Mesendoderm (in vitro differentiated cells): ENCODE results near the gene SCIN.
"Not testable (repeated sequence)": the region's sequence is repeated elsewhere in the genome, so short reads cannot be mapped to it uniquely, and the experiment has no call there.

Experiments used
- DNase-seq: peaks from one replicate; pipeline ENCODE4 v3.0.0; 2013
- H2AK5ac ChIP-seq: 2 replicates; pipeline ENCODE4 v1.6.1; 2013; ENCODE audit warnings: low read length, inconsistent platforms
- H2BK120ac ChIP-seq: 2 replicates; pipeline ENCODE4 v1.6.1; 2013; ENCODE audit warnings: low read depth, mild to moderate bottlenecking, low read length, moderate library complexity, mixed read lengths
- H2BK15ac ChIP-seq: replicated peaks from 2 replicates; pipeline ENCODE4 v1.6.1; 2013; ENCODE audit warnings: low read depth, mild to moderate bottlenecking, moderate library complexity
- H2BK5ac ChIP-seq: 2 replicates; pipeline ENCODE4 v1.6.1; 2013; ENCODE audit warnings: low read length, inconsistent platforms
- H3K18ac ChIP-seq: 2 replicates; pipeline ENCODE4 v1.6.1; 2013; ENCODE audit warnings: mild to moderate bottlenecking, low read length, mixed read lengths
- H3K23ac ChIP-seq: one replicate; pipeline ENCODE4 v1.6.1; 2013; ENCODE audit warnings: low read length
- H3K27ac ChIP-seq: 2 replicates; pipeline ENCODE4 v1.5.1; 2013; ENCODE audit warnings: low read depth, mild to moderate bottlenecking, inconsistent platforms, low read length, moderate library complexity
- H3K27me3 ChIP-seq: 2 replicates; pipeline ENCODE4 v1.6.1; 2013; ENCODE audit warnings: low read length, control low read depth, mild to moderate bottlenecking, inconsistent platforms; ENCODE audit not compliant: insufficient read depth, poor library complexity
- H3K36me3 ChIP-seq: 2 replicates; pipeline ENCODE4 v1.6.1; 2013; ENCODE audit warnings: low read length, inconsistent platforms; ENCODE audit not compliant: control insufficient read depth, insufficient read depth
- H3K4ac ChIP-seq: one replicate; pipeline ENCODE4 v1.6.1; 2013; ENCODE audit warnings: low read depth, mild to moderate bottlenecking, low read length, moderate library complexity
- H3K4me1 ChIP-seq: 2 replicates; pipeline ENCODE4 v1.6.1; 2013; ENCODE audit warnings: low read depth, low read length, inconsistent platforms; ENCODE audit not compliant: control insufficient read depth
- H3K4me2 ChIP-seq: 2 replicates; pipeline ENCODE4 v1.6.1; 2013; ENCODE audit warnings: low read length
- H3K4me3 ChIP-seq: 2 replicates; pipeline ENCODE4 v1.5.1; 2013; ENCODE audit warnings: mild to moderate bottlenecking, low read length
- H3K56ac ChIP-seq: one replicate; pipeline ENCODE4 v1.6.1; 2013; ENCODE audit warnings: low read length
- H3K79me1 ChIP-seq: 2 replicates; pipeline ENCODE4 v1.6.1; 2013; ENCODE audit warnings: low read length, inconsistent platforms
- H3K79me2 ChIP-seq: 2 replicates; pipeline ENCODE4 v1.6.1; 2013; ENCODE audit warnings: mild to moderate bottlenecking, low read length; ENCODE audit not compliant: control insufficient read depth, insufficient read depth
- H3K9ac ChIP-seq: 2 replicates; pipeline ENCODE4 v1.6.1; 2013; ENCODE audit warnings: low read length, inconsistent platforms
- H4K5ac ChIP-seq: one replicate; pipeline ENCODE4 v1.6.1; 2013; ENCODE audit warnings: low read length
- H4K8ac ChIP-seq: one replicate; pipeline ENCODE4 v1.6.1; 2013; ENCODE audit warnings: low read depth, mild to moderate bottlenecking, control low read depth, low read length, moderate library complexity
- WGBS: extraction: QIAGEN DNeasy Blood & Tissue Kit; methylation state at CpG from one replicate; pipeline ENCODE4 v1.1.7; 2013; ENCODE audit warnings: low lambda C conversion rate, missing lambda C conversion rate; ENCODE audit not compliant: insufficient coverage; ENCODE audit errors: extremely low coverage; 5-methylcytosine and 5-hydroxymethylcytosine counted together

The SCIN gene

DNA sequence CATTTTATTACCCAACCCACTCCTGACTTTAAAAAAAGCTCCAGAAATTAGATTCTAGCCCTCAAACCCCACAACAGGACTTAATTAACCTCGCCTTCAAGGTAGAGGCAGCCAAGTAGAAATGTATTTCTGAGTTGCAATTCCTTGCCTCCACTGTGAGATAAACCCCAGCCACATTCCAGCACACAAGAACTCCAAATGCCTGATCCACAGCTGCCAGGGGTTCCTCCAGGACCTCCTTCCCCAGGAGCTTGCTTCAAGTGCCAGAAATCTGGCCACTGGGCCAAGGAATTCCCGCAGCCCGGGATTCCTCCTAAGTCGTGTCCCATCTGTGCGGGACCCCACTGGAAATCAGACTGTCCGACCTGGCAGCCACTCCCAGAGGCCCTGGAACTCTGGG lies 91.1 kb downstream of the SCIN start:
- Histone ChIP-seq H2BK5ac (no peak overlapping the region), H3K23ac (no peak overlapping the region), H3K27ac (no peak overlapping the region), H3K79me1 (no peaks in the 10 kb centered on the region), H2AK5ac (no peak overlapping the region), H4K5ac (no peak overlapping the region), H3K4me2 (no peak overlapping the region), H2BK120ac (no peak overlapping the region), H3K27me3 (no peaks in the 10 kb centered on the region), H3K56ac (no peak overlapping the region), H3K18ac (no peak overlapping the region), H3K9ac (no peak overlapping the region), H2BK15ac (no peak overlapping the region), H4K8ac (no peak overlapping the region), H3K36me3 (no peaks in the 10 kb centered on the region), H3K4ac (no peak overlapping the region), H3K79me2 (no peaks in the 10 kb centered on the region), H3K4me3 (no peak overlapping the region), H3K4me1 (no peaks in the 10 kb centered on the region)
- no peak for DNase-seq
- no CpG with 5 or more reads among the region's 6 CpGs for WGBS

DNA sequence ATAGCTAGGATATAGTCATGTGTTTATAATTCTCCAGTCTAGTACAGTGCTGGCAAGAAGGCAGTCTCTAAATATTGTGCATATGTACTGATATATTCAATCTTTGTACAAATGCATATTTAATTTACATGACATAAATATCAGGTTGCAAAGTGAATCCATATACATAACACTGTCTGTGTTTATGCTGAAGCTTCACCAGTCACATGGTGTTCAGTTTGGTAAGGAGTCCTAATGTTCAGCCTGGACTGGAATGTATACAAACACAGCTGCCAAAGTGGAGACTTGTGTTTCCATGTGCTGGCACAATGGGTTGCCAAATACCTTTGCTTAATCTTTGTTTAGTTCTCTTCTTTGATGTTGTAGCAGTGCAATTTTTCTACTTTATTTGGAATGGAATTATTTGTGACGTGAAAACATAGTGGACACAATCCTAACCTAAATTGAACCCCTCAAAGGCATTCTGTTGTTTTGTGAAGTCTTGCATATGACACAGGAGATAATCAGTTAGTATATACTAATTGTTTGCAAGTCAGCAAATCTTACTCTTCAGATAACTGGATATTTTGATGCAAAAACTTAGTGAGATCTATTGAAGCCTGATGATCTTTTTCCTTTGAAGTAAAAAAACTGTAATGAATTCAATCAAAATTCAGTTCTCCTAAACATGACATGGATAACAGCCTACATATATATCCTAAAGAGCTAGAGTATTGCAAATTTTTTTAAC lies 99.6 kb downstream of the SCIN start:
- H3K9ac ChIP-seq, result no peak overlapping the region
- DNase-seq, result no peak
- H3K79me1 ChIP-seq, result no peaks in the 10 kb centered on the region
- H3K23ac ChIP-seq, result no peak overlapping the region
- H2BK15ac ChIP-seq, result no peak overlapping the region
- no peak overlapping the region for H4K8ac ChIP-seq
- no peak overlapping the region for H2BK120ac ChIP-seq
- no peak overlapping the region for H2AK5ac ChIP-seq
- H3K4me1 ChIP-seq, result no peaks in the 10 kb centered on the region
- H4K5ac ChIP-seq, result no peak overlapping the region
- H3K4ac ChIP-seq, result no peak overlapping the region
- H3K56ac ChIP-seq, result no peak overlapping the region
- H3K4me2 ChIP-seq, result no peak overlapping the region
- H3K36me3 ChIP-seq, result no peaks in the 10 kb centered on the region
- no peak overlapping the region for H3K4me3 ChIP-seq
- H3K79me2 ChIP-seq, result no peaks in the 10 kb centered on the region
- no peak overlapping the region for H3K27ac ChIP-seq
- no peak overlapping the region for H3K18ac ChIP-seq
- H2BK5ac ChIP-seq, result no peak overlapping the region
- WGBS, result no CpG with 5 or more reads among the region's 1 CpG
- H3K27me3 ChIP-seq, result no peaks in the 10 kb centered on the region

DNA sequence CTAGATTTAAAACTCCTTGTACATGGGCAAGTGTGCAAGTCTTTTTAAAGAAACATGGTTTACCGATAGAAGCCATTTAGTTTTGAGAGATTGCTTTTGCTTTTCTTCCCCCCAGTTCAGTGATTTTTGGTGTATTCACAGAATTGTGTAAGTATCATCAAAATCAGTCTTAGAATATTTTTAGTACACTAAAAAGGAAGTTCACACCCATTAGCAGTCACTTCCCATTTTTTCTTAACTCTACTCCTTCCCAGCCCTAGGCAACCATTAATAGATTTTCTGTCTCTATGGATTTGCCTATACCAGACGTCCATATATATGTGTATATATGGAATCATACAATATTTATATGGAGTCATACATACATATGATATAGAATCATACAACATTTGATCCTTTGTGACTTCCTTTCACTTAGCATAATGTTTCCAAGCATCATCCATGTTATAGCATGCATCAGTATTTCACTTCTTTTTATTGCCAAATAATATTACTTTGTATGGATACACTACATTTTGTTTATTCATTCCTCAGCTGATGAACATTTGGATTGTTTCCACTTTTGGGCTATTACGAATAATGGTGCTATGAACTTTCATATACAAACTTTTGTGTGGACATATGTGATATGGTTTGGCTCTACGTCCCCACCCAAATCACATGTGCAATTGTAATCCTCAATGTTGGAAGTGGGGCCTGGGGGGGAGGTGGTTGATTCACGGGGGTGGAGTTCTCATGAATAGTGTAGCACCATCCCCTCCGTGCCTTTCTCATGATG lies 100.4 kb downstream of the SCIN start:
- Histone ChIP-seq H3K4me2 (no peak overlapping the region), H3K79me2 (no peaks in the 10 kb centered on the region), H3K56ac (no peak overlapping the region), H3K4me3 (no peak overlapping the region), H3K36me3 (no peaks in the 10 kb centered on the region), H3K18ac (no peak overlapping the region), H2BK120ac (no peak overlapping the region), H2BK5ac (no peak overlapping the region), H4K5ac (no peak overlapping the region), H3K79me1 (no peaks in the 10 kb centered on the region), H2BK15ac (no peak overlapping the region), H3K27me3 (no peaks in the 10 kb centered on the region), H3K27ac (no peak overlapping the region), H2AK5ac (no peak overlapping the region), H4K8ac (no peak overlapping the region), H3K23ac (no peak overlapping the region), H3K4me1 (no peaks in the 10 kb centered on the region), H3K4ac (no peak overlapping the region), H3K9ac (no peak overlapping the region)
- no CpG with 5 or more reads among the region's 6 CpGs for WGBS
- no peak for DNase-seq

DNA sequence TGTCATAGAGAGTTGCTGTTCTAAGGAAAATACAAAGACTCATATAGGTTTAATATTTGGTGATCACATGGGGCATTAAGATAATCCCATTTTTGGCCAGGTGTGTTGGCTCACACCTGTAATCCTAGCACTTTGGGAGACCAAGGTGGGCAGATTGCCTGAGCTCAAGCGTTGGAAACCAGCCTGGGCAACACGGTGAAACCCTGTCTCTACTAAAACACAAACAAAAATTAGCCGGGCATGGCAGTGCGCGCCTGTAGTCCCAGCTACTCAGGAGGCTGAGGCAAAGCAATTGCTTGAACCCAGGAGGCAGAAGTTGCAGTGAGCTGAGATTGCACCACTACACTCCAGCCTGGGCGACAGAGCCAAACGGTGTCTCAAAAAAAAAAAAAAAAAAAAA lies 102.9 kb downstream of the SCIN start:
- not testable (repeated sequence) for H4K8ac ChIP-seq, H2AK5ac ChIP-seq, H3K9ac ChIP-seq, H3K36me3 ChIP-seq, DNase-seq, H3K4ac ChIP-seq, H2BK5ac ChIP-seq, H3K4me2 ChIP-seq, H3K56ac ChIP-seq, H3K23ac ChIP-seq, H3K4me3 ChIP-seq, H2BK120ac ChIP-seq, H3K79me1 ChIP-seq, H4K5ac ChIP-seq, H3K27ac ChIP-seq, H3K4me1 ChIP-seq, H3K27me3 ChIP-seq, H2BK15ac ChIP-seq, H3K18ac ChIP-seq, H3K79me2 ChIP-seq
- no CpG with 5 or more reads among the region's 7 CpGs for WGBS

DNA sequence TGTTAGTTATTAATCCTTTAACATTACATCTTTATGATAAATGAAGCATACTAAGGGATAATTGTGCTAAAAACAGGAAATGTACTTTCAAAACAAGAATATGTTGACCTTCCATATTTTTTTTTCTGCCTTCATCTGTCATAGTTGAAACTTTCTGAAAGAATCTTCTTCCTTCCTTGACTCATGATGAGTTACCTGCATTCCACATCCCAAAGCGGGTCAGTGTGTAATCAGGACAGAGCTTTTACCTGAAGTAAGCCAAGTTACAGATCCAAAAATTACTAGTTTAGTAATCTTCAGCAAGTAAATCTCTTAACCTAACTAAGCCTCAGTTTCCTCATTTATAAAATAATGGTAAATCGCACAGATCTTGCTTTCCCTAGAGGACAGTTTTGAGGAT lies 103.5 kb downstream of the SCIN start:
- Histone ChIP-seq H3K79me1 (no peaks in the 10 kb centered on the region), H3K4ac (no peak overlapping the region), H3K27ac (no peak overlapping the region), H3K4me2 (no peak overlapping the region), H3K18ac (no peak overlapping the region), H3K9ac (no peak overlapping the region), H4K8ac (no peak overlapping the region), H3K79me2 (no peaks in the 10 kb centered on the region), H3K4me1 (no peaks in the 10 kb centered on the region), H2BK120ac (no peak overlapping the region), H3K27me3 (no peaks in the 10 kb centered on the region), H3K56ac (no peak overlapping the region), H3K36me3 (no peaks in the 10 kb centered on the region), H2BK15ac (no peak overlapping the region), H3K4me3 (no peak overlapping the region), H2AK5ac (no peak overlapping the region), H2BK5ac (no peak overlapping the region), H4K5ac (no peak overlapping the region), H3K23ac (no peak overlapping the region)
- no CpG with 5 or more reads among the region's 2 CpGs for WGBS
- no peak for DNase-seq
